HepG2 (cell line): ENCODE measurements around the gene LYRM1. TPM values are rescaled to one million over a fixed set of nuclear protein-coding genes. Genes with fewer than 3 reads are reported as not detected.

Experiments used
- ATAC-seq: fragments of 200-7000 bp; cut with Tn5 transposase; 3 replicates; pipeline ENCODE4 v1.9.1; 2020; ENCODE audit warnings: mild to moderate bottlenecking, moderate library complexity
- BruUV-seq: library from RNA; stranded (reverse); fragments of 400-500 nt; replicated peaks from 2 replicates; lab custom pipeline; 2021; lab: Mats Ljungman, UMichigan
- CTCF ChIA-PET: fragments of 300-600 bp; formaldehyde crosslinking; extraction: SDS; loops from one replicate; lab custom pipeline; 2021; ENCODE audit warnings: low total read pairs, inconsistent platforms, low intra/inter-chr PET ratio; lab: Yijun Ruan, JAX
- POLR2A ChIA-PET: fragments of 350-600 bp; sonication (Branson Sonifier 250); formaldehyde crosslinking; loops from one replicate; lab custom pipeline; 2020; ENCODE audit warnings: antibody characterized with exemption, inconsistent platforms; lab: Yijun Ruan, JAX
- DNase-seq: peaks from one replicate; pipeline ENCODE4 v3.0.0-alpha.2; 2015; ENCODE audit warnings: low spot score
- FAIRE-seq: peaks from 3 replicates; lab custom pipeline; 2011; peaks lifted over from hg19 to GRCh38; lab: Jason Lieb, UNC
- H2AFZ ChIP-seq: one replicate; pipeline ENCODE4 v1.6.1; 2011; ENCODE audit warnings: low read length, inconsistent platforms
- H3K27ac ChIP-seq: fragments of 300-600 bp; 3 replicates; pipeline ENCODE4 v1.8.0; 2011; ENCODE audit warnings: mixed run types, mild to moderate bottlenecking, mixed read lengths, low read length, inconsistent platforms; ENCODE audit not compliant: insufficient read depth; ENCODE audit errors: extremely low read length
- H3K27me3 ChIP-seq, 2 experiments: fragments of 200-600 bp in 1 of 2; 2 replicates in 1 of 2; 3 replicates in 1 of 2; pipeline versions ENCODE4 v1.6.0 to v1.8.0; 2011; ENCODE audit warnings: low read length in 2 of 2, mild to moderate bottlenecking in 2 of 2, moderate library complexity in 2 of 2, inconsistent platforms in 1 of 2; ENCODE audit not compliant: insufficient read depth in 2 of 2, control insufficient read depth in 1 of 2
- H3K36me3 ChIP-seq, 2 experiments: fragments of 200-600 bp in 1 of 2; replicated peaks in 1 of 2; 2 replicates in 1 of 2; 3 replicates in 1 of 2; pipeline versions ENCODE4 v1.5.1 to v1.8.0; 2011; ENCODE audit warnings: low read length in 2 of 2, inconsistent platforms in 1 of 2; ENCODE audit not compliant: insufficient read depth in 2 of 2, control insufficient read depth in 1 of 2
- H3K4me1 ChIP-seq: 2 replicates; pipeline ENCODE4 v1.5.1; 2012; ENCODE audit warnings: low read length, inconsistent platforms; ENCODE audit not compliant: insufficient read depth
- H3K4me2 ChIP-seq: 2 replicates; pipeline ENCODE4 v1.6.0; 2011; ENCODE audit warnings: low read depth, low read length, inconsistent platforms
- H3K4me3 ChIP-seq, 3 experiments: fragments of 200-600 bp in 1 of 3; sonication (generic), shearing (Covaris generic) in 1 of 3; replicated peaks in 1 of 3; 2 replicates each; pipeline ENCODE4 v1.5.1; 2011 to 2016; ENCODE audit warnings: low read length in 3 of 3, inconsistent platforms in 2 of 3, low read depth in 2 of 3, mild to moderate bottlenecking in 2 of 3, control low read depth in 1 of 3, mixed read lengths in 1 of 3; ENCODE audit not compliant: insufficient read depth in 1 of 3
- H3K79me2 ChIP-seq: one replicate; pipeline ENCODE4 v1.6.1; 2011; ENCODE audit warnings: low read length, inconsistent platforms; ENCODE audit not compliant: insufficient read depth
- H3K9ac ChIP-seq: 2 replicates; pipeline ENCODE4 v1.6.0; 2011; ENCODE audit warnings: mild to moderate bottlenecking, low read depth, low read length, inconsistent platforms; ENCODE audit not compliant: insufficient read depth
- H3K9me3 ChIP-seq: 2 replicates; pipeline ENCODE4 v1.5.1; 2012; ENCODE audit warnings: mild to moderate bottlenecking, low read length
- H4K20me1 ChIP-seq: 2 replicates; pipeline ENCODE4 v1.6.0; 2011; ENCODE audit warnings: inconsistent platforms, mild to moderate bottlenecking, low read length, moderate library complexity; ENCODE audit not compliant: insufficient read depth
- ARID3A ChIP-seq: IDR thresholded peaks from 2 replicates; pipeline ENCODE4 v1.6.1; 2012; ENCODE audit warnings: low read depth, low read length, improper control_type of control experiment
- HMG20A ChIP-seq: IDR thresholded peaks from 2 replicates; pipeline ENCODE4 v1.6.1; 2016; ENCODE audit warnings: borderline replicate concordance
- JUN ChIP-seq: sonication (generic); formaldehyde crosslinking; IDR thresholded peaks from 2 replicates; pipeline ENCODE4 v1.4.0; 2020; ENCODE audit warnings: mild to moderate bottlenecking, missing genetic modification reagents
- KDM6A ChIP-seq: IDR thresholded peaks from 2 replicates; pipeline ENCODE4 v1.6.1; 2016; ENCODE audit warnings: low read depth
- MIER2 ChIP-seq: IDR thresholded peaks from 2 replicates; pipeline ENCODE4 v1.6.1; 2016; ENCODE audit warnings: missing biosample characterization, missing genetic modification reagents
- PHF21A ChIP-seq: sonication (generic); formaldehyde crosslinking; IDR thresholded peaks from 2 replicates; pipeline ENCODE4 v1.5.0; 2020; ENCODE audit warnings: mild to moderate bottlenecking, missing genetic modification reagents
- TAF15 ChIP-seq: fragments of 200-400 bp; formaldehyde crosslinking; IDR thresholded peaks from one replicate; pipeline ENCODE4 v1.6.1; 2018; ENCODE audit warnings: mild to moderate bottlenecking, low read depth, low read length; ENCODE audit not compliant: poor library complexity, severe bottlenecking
- USF2 ChIP-seq, 2 experiments: sonication (generic) in 1 of 2; formaldehyde crosslinking in 1 of 2; IDR thresholded peaks; 2 replicates each; pipeline versions ENCODE4 v1.5.1 to v1.6.1; 2011 to 2020; ENCODE audit warnings: borderline replicate concordance in 1 of 2, low read depth in 1 of 2, low read length in 1 of 2, mild to moderate bottlenecking in 1 of 2, missing genetic modification reagents in 1 of 2, moderate library complexity in 1 of 2
- ZBTB43 ChIP-seq: sonication (generic); formaldehyde crosslinking; conservative IDR thresholded peaks from 2 replicates; pipeline ENCODE4 v1.4.0; 2020; ENCODE audit warnings: missing genetic modification reagents
- ZFP36L1 ChIP-seq: sonication (generic); formaldehyde crosslinking; IDR thresholded peaks from 2 replicates; pipeline ENCODE4 v1.8.0; 2022; ENCODE audit warnings: mild to moderate bottlenecking, missing genetic modification reagents, moderate library complexity
- ZNF460 ChIP-seq: sonication (generic); formaldehyde crosslinking; IDR thresholded peaks from 2 replicates; pipeline ENCODE4 v1.5.1; 2020; ENCODE audit warnings: missing genetic modification reagents, mild to moderate bottlenecking, borderline replicate concordance
- ZNF7 ChIP-seq: IDR thresholded peaks from 2 replicates; pipeline ENCODE4 v1.6.1; 2016; ENCODE audit warnings: missing biosample characterization, missing genetic modification reagents
- ZNF782 ChIP-seq: sonication (generic); formaldehyde crosslinking; IDR thresholded peaks from 2 replicates; pipeline ENCODE4 v1.4.0; 2020; ENCODE audit warnings: missing genetic modification reagents, mild to moderate bottlenecking, borderline replicate concordance
- WGBS: methylation state at CpG from one replicate; pipeline ENCODE4 v1.1.6; 2017; ENCODE audit warnings: low lambda C conversion rate; 5-methylcytosine and 5-hydroxymethylcytosine counted together
- in situ Hi-C: cut with HindIII; loops from 2 replicates; pipeline ENCODE4 v1.10.0; 2017; ENCODE audit warnings: low pct_unique_long_range_greater_than_20kb; ENCODE audit not compliant: extremely low pct_ligation_motif_present
- intact Hi-C: fragments of 100-400 bp; cut with micrococcal nuclease; formaldehyde crosslinking; loops from one replicate; pipeline ENCODE4 v1.10.0; 2022; ENCODE audit not compliant: unreplicated experiment
- polyA plus RNA-seq, 8 experiments: library from polyadenylated mRNA; depleted of rRNA in 3 of 8; stranded (reverse) in 7 of 8; unstranded in 1 of 8; fragments of >200 nt; fragmentation: Illumina TruSeq in 4 of 8; extraction: Trizol in 4 of 8; gene quantifications; 2 replicates each; pipeline versions ENCODE4 v1.2.1 to v1.2.3, GENCODE V29; 2011 to 2016; ENCODE audit warnings: low read depth in 4 of 8, missing spikeins in 1 of 8, mixed read lengths in 1 of 8; ENCODE audit not compliant: insufficient read depth in 1 of 8
- total RNA-seq, 5 experiments: library from RNA; depleted of rRNA; stranded (reverse); fragments of >200 nt; fragmentation: Illumina TruSeq; extraction: Trizol; gene quantifications; 2 replicates each; pipeline ENCODE4 v1.2.3, GENCODE V29; 2016; ENCODE audit warnings: low read depth in 1 of 5

LYRM1 gene
- total and polyA plus RNA-seq, 2 of the 13 experiments (the other 11 are each of a cell fraction or from before 2014, with no cell fraction given) = 59.2 to 82.6 TPM

GRCh38 chr16:20923876-20924275 lies 23.3 kb downstream of the LYRM1 start:
- FAIRE-seq = no peak
- CTCF ChIA-PET = no interaction called here
- Histone ChIP-seq H3K9ac (no peak overlapping the region), H3K9me3 (no peaks in the 10 kb centered on the region), H3K27ac (no peak overlapping the region), H3K27me3 (no peaks in the 10 kb centered on the region), H2AFZ (no peak overlapping the region), H3K79me2 (no peaks in the 10 kb centered on the region), H4K20me1 (no peaks in the 10 kb centered on the region), H3K4me1 (peaks cover 17% of the 10 kb centered on the region), H3K4me2 (no peak overlapping the region), H3K4me3 (no peak overlapping the region), H3K36me3 (peaks cover 8 to 12% of the 10 kb centered on the region in 2 experiments; a peak in 4 of 5 replicates)
- 98% methylated on average over 3 of the region's 3 CpGs for WGBS
- intact Hi-C loops = no loop called here
- BruUV-seq = no TSS peak
- in situ Hi-C loops = no loop called here
- DNase-seq = no peak
- no peak for ATAC-seq
- TF ChIP-seq ZBTB43 (CRISPR knock-in tag) (no peak), MIER2 (CRISPR knock-in tag) (no peak), TAF15 (no peak), JUN (CRISPR knock-in tag) (no peak)
- POLR2A ChIA-PET = no interaction called here

GRCh38 chr16:20925751-20926150 lies 25.2 kb downstream of the LYRM1 start:
- ATAC-seq (peak; percentile 80), FAIRE-seq (peak; percentile 47), DNase-seq (peak; percentile 65)
- CTCF ChIA-PET = no interaction called here
- Histone ChIP-seq H3K9ac (no peak overlapping the region), H3K27ac (no peak overlapping the region), H2AFZ (no peak overlapping the region), H3K4me1 (peaks cover 22% of the 10 kb centered on the region), H3K36me3 (peaks cover 2 to 5% of the 10 kb centered on the region in 2 experiments; a peak in 3 of 5 replicates), H3K4me3 (no peak overlapping the region), H3K4me2 (no peak overlapping the region), H4K20me1 (no peaks in the 10 kb centered on the region), H3K9me3 (no peaks in the 10 kb centered on the region), H3K79me2 (no peaks in the 10 kb centered on the region), H3K27me3 (no peaks in the 10 kb centered on the region)
- intact Hi-C loops = loop anchor here (5.0 kb wide), 2 partner anchors 58 to 73 kb away; no protein-coding TSS in a partner anchor
- in situ Hi-C loops = no loop called here
- POLR2A ChIA-PET = interaction anchor here (1.0 kb wide), 1 partner anchor 25 kb away, joined by 3 read pairs; the partner anchor contains the start of genes DCUN1D3 and LYRM1
- 94% methylated on average over 1 of the region's 1 CpG for WGBS
- no TSS peak for BruUV-seq
- TF ChIP-seq USF2 (IDR thresholded peaks at IDR 0.05; ENCODE audit: low read depth, low read length) (no peak), USF2 (CRISPR knock-in tag; IDR thresholded peaks at IDR 0.05; ENCODE audit: borderline replicate concordance) (no peak), ZNF7 (CRISPR knock-in tag) (no peak), ARID3A (0 out of 2 replicates have a peak, but pooled peaks have one; percentile 20), HMG20A (CRISPR knock-in tag) (peak; percentile 28; the same call in 1 of the 2 replicates), ZFP36L1 (0 out of 2 replicates have a peak, but pooled peaks have one; percentile 45), ZNF460 (CRISPR knock-in tag) (0 out of 2 replicates have a peak, but pooled peaks have one; percentile 9), PHF21A (0 out of 2 replicates have a peak, but pooled peaks have one; percentile 25), KDM6A (CRISPR knock-in tag) (0 out of 2 replicates have a peak, but pooled peaks have one; percentile 16), ZNF782 (CRISPR knock-in tag) (no peak)
